GM12892 (cell line): ENCODE data around the gene MAP3K2.

Experiments used
- POLR2A ChIP-seq: IDR thresholded peaks from 2 replicates; pipeline ENCODE4 v1.6.1; 2011; ENCODE audit warnings: low read depth, low read length, control low read depth
- POLR2AphosphoS5 ChIP-seq: IDR thresholded peaks from 2 replicates; pipeline ENCODE4 v1.6.1; 2011; ENCODE audit warnings: low read depth, low read length, control low read depth

- TF ChIP-seq POLR2A (no peak), POLR2AphosphoS5 (no peak)
These were observed 130.9 kb downstream of the MAP3K2 start for GRCh38 chr2:127256866-127257265.
